ENCODE results near the gene CDH4.

The CDH4 gene

GRCh38 chr20:61513124-61514017 is 261.3 kb downstream of the CDH4 start:
- Histone ChIP-seq H3K27ac (replicated peaks) (no peak overlapping the region), H3K4me3 (replicated peaks; ENCODE audit: insufficient read depth, low read length) (no peak overlapping the region), H3K27me3 (ENCODE audit: insufficient read depth, poor library complexity, severe bottlenecking) (no peaks in the 10 kb centered on the region)
- TF ChIP-seq SPI1 (IDR thresholded peaks at IDR 0.05; ENCODE audit: borderline replicate concordance, low read depth): no peak
- no peak for TF ChIP-seq GABPA (IDR thresholded peaks at IDR 0.05; ENCODE audit: low read depth)
- TF ChIP-seq POLR2AphosphoS5 (IDR thresholded peaks at IDR 0.05; ENCODE audit: low read depth): no peak
- TF ChIP-seq, protein P1, sequence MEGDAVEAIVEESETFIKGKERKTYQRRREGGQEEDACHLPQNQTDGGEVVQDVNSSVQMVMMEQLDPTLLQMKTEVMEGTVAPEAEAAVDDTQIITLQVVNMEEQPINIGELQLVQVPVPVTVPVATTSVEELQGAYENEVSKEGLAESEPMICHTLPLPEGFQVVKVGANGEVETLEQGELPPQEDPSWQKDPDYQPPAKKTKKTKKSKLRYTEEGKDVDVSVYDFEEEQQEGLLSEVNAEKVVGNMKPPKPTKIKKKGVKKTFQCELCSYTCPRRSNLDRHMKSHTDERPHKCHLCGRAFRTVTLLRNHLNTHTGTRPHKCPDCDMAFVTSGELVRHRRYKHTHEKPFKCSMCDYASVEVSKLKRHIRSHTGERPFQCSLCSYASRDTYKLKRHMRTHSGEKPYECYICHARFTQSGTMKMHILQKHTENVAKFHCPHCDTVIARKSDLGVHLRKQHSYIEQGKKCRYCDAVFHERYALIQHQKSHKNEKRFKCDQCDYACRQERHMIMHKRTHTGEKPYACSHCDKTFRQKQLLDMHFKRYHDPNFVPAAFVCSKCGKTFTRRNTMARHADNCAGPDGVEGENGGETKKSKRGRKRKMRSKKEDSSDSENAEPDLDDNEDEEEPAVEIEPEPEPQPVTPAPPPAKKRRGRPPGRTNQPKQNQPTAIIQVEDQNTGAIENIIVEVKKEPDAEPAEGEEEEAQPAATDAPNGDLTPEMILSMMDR (IDR thresholded peaks at IDR 0.05; ENCODE audit: insufficient read depth, low read length): no peak
- DNase-seq (ENCODE audit: low read depth in 1 of 2, low spot score in 1 of 2): no peak

DNA sequence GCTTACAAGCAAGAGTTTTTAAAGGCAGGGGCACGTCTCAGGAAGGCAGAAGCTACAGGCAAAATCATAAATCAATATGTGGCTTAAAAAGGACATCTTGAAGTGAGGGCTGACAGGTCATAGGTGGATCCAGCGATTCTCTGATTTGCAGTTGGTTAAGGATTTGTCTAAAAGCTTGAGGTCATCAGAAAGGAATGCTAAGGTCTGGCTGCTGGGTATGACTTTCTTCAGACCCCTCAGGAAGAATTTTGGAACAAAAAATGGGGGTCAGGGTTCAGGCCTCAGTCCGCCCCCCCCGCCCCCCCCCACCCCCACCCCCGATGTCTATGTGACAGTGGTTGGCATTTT is 261.9 kb downstream of the CDH4 start:
- H3K4me3 ChIP-seq (replicated peaks; ENCODE audit: insufficient read depth, low read length): no peak overlapping the region
- H3K27me3 ChIP-seq (ENCODE audit: insufficient read depth, poor library complexity, severe bottlenecking): no peaks in the 10 kb centered on the region
- no peak overlapping the region for H3K27ac ChIP-seq (replicated peaks)
- TF ChIP-seq GABPA (IDR thresholded peaks at IDR 0.05; ENCODE audit: low read depth) (no peak), SPI1 (IDR thresholded peaks at IDR 0.05; ENCODE audit: borderline replicate concordance, low read depth) (no peak), POLR2AphosphoS5 (IDR thresholded peaks at IDR 0.05; ENCODE audit: low read depth) (no peak)
- TF ChIP-seq, protein P1 (IDR thresholded peaks at IDR 0.05; ENCODE audit: insufficient read depth, low read length): no peak
- TF ChIP-seq, protein P2, sequence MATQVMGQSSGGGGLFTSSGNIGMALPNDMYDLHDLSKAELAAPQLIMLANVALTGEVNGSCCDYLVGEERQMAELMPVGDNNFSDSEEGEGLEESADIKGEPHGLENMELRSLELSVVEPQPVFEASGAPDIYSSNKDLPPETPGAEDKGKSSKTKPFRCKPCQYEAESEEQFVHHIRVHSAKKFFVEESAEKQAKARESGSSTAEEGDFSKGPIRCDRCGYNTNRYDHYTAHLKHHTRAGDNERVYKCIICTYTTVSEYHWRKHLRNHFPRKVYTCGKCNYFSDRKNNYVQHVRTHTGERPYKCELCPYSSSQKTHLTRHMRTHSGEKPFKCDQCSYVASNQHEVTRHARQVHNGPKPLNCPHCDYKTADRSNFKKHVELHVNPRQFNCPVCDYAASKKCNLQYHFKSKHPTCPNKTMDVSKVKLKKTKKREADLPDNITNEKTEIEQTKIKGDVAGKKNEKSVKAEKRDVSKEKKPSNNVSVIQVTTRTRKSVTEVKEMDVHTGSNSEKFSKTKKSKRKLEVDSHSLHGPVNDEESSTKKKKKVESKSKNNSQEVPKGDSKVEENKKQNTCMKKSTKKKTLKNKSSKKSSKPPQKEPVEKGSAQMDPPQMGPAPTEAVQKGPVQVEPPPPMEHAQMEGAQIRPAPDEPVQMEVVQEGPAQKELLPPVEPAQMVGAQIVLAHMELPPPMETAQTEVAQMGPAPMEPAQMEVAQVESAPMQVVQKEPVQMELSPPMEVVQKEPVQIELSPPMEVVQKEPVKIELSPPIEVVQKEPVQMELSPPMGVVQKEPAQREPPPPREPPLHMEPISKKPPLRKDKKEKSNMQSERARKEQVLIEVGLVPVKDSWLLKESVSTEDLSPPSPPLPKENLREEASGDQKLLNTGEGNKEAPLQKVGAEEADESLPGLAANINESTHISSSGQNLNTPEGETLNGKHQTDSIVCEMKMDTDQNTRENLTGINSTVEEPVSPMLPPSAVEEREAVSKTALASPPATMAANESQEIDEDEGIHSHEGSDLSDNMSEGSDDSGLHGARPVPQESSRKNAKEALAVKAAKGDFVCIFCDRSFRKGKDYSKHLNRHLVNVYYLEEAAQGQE (IDR thresholded peaks at IDR 0.05; ENCODE audit: insufficient replicate concordance, low read depth): no peak
- DNase-seq (ENCODE audit: low read depth in 1 of 2, low spot score in 1 of 2): no peak

- no peak for DNase-seq (ENCODE audit: low read depth in 1 of 2, low spot score in 1 of 2)
- TF ChIP-seq, protein P1 (IDR thresholded peaks at IDR 0.05; ENCODE audit: insufficient read depth, low read length): no peak
- TF ChIP-seq SPI1 (IDR thresholded peaks at IDR 0.05; ENCODE audit: borderline replicate concordance, low read depth): no peak
- TF ChIP-seq, protein P2 (IDR thresholded peaks at IDR 0.05; ENCODE audit: insufficient replicate concordance, low read depth): no peak
- TF ChIP-seq GABPA (IDR thresholded peaks at IDR 0.05; ENCODE audit: low read depth): no peak
- TF ChIP-seq POLR2AphosphoS5 (IDR thresholded peaks at IDR 0.05; ENCODE audit: low read depth): no peak
- Histone ChIP-seq H3K4me3 (replicated peaks; ENCODE audit: insufficient read depth, low read length) (no peak overlapping the region), H3K27me3 (ENCODE audit: insufficient read depth, poor library complexity, severe bottlenecking) (no peaks in the 10 kb centered on the region), H3K27ac (replicated peaks) (no peak overlapping the region)
These were observed 262.3 kb downstream of the CDH4 start for GRCh38 chr20:61514396-61514795.
